GM12878 (cell line): Measurements from ENCODE around the gene TSFM. TPM values are rescaled to one million over a fixed set of nuclear protein-coding genes. Genes with fewer than 3 reads are reported as not detected.

Source experiments
- ATF7 ChIP-seq: fragments of 450-650 bp; IDR thresholded peaks from 2 replicates; pipeline ENCODE4 v1.6.1; 2016; ENCODE audit warnings: low read depth, mild to moderate bottlenecking
- BCLAF1 ChIP-seq: fragments of 450-650 bp; IDR thresholded peaks from 2 replicates; pipeline ENCODE4 v1.6.1; 2017; ENCODE audit warnings: antibody characterized with exemption, mild to moderate bottlenecking, moderate library complexity
- IRF4 ChIP-seq: IDR thresholded peaks from 2 replicates; pipeline ENCODE4 v1.6.1; 2011; ENCODE audit warnings: low read depth, low read length
- MYC ChIP-seq: IDR thresholded peaks from 2 replicates; pipeline ENCODE4 v1.6.1; 2011; ENCODE audit warnings: mild to moderate bottlenecking, low read length, moderate library complexity, inconsistent platforms; ENCODE audit not compliant: insufficient read depth, insufficient replicate concordance, insufficient read length, severe bottlenecking
- POU2F2 ChIP-seq: IDR thresholded peaks from 3 replicates; pipeline ENCODE4 v1.6.1; 2011; ENCODE audit warnings: low read depth, mild to moderate bottlenecking, low read length, borderline replicate concordance
- SKIL ChIP-seq: fragments of 450-650 bp; IDR thresholded peaks from 2 replicates; pipeline ENCODE4 v1.6.1; 2017; ENCODE audit warnings: mild to moderate bottlenecking, low read depth, inconsistent platforms; ENCODE audit not compliant: poor library complexity, severe bottlenecking
- TARDBP ChIP-seq: IDR thresholded peaks from 2 replicates; pipeline ENCODE4 v1.6.1; 2016; ENCODE audit warnings: borderline replicate concordance
- ZBTB40 ChIP-seq: fragments of 450-650 bp; IDR thresholded peaks from 2 replicates; pipeline ENCODE4 v1.6.1; 2016; ENCODE audit warnings: mild to moderate bottlenecking, moderate library complexity, borderline replicate concordance
- ZNF207 ChIP-seq: fragments of 450-650 bp; IDR thresholded peaks from 2 replicates; pipeline ENCODE4 v1.6.1; 2014; ENCODE audit warnings: antibody characterized with exemption, mild to moderate bottlenecking, borderline replicate concordance
- ZNF592 ChIP-seq: fragments of 450-650 bp; IDR thresholded peaks from 2 replicates; pipeline ENCODE4 v1.6.1; 2017; ENCODE audit warnings: mild to moderate bottlenecking, moderate library complexity
- ZNF687 ChIP-seq: fragments of 450-650 bp; IDR thresholded peaks from 2 replicates; pipeline ENCODE4 v1.6.1; 2017; ENCODE audit warnings: mild to moderate bottlenecking, moderate library complexity
- ZSCAN29 ChIP-seq: fragments of 450-650 bp; IDR thresholded peaks from 2 replicates; pipeline ENCODE4 v1.6.1; 2017; ENCODE audit warnings: mild to moderate bottlenecking, moderate library complexity
- polyA plus RNA-seq, 11 experiments: library from polyadenylated mRNA; depleted of rRNA in 4 of 11; unstranded in 6 of 11; stranded (reverse) in 5 of 11; fragments of >200 nt; fragmentation: Nextera tagmentation in 4 of 11; fragmentation: Illumina TruSeq in 1 of 11; extraction: Ambion mirVana in 4 of 11; extraction: Trizol in 1 of 11; gene quantifications; 1 replicate in 1 of 11; 2 replicates in 10 of 11; pipeline versions ENCODE4 v1.2.1 to v1.2.3, GENCODE V29; 2011 to 2016; ENCODE audit warnings: inconsistent platforms in 2 of 11, missing spikeins in 2 of 11, low read depth in 1 of 11
- total RNA-seq, 4 experiments: library from RNA; depleted of rRNA in 3 of 4; stranded (reverse); fragments of >200 nt in 3 of 4; fragmentation: Illumina TruSeq in 1 of 4; extraction: Trizol in 1 of 4; gene quantifications; 2 replicates each; pipeline versions ENCODE4 v1.2.1 to v1.2.3, GENCODE V29; 2013 to 2021

The TSFM gene
- total and polyA plus RNA-seq, 10 of the 15 experiments (the other 5 are each of a cell fraction or from before 2014, with no cell fraction given), result 36.7 to 132 (median 45.6) TPM

- no peak for TF ChIP-seq ATF7
- TF ChIP-seq TARDBP, result no peak
- TF ChIP-seq ZNF687, result no peak
- peak; percentile 27 for TF ChIP-seq SKIL
- no peak for TF ChIP-seq MYC
- TF ChIP-seq ZBTB40, result no peak
- no peak for TF ChIP-seq ZNF207
- no peak for TF ChIP-seq POU2F2
- TF ChIP-seq IRF4, result no peak
- no peak for TF ChIP-seq BCLAF1
- no peak for TF ChIP-seq ZNF592
- no peak for TF ChIP-seq ZSCAN29
Measured at GRCh38 chr12:57832966-57833365, 50.4 kb downstream of the TSFM start (continued).
